Neural cell (in vitro differentiated cells): ENCODE measurements around the gene RHOT2. TPM values are rescaled to one million over a fixed set of nuclear protein-coding genes. Genes with fewer than 3 reads are reported as not detected.

ENCODE experiments used
- H2AFZ ChIP-seq: fragments of 200-600, 300-800 bp; sonication (generic), shearing (Covaris generic); 2 replicates; pipeline ENCODE4 v1.6.0; 2014; ENCODE audit warnings: low read depth, mild to moderate bottlenecking, antibody characterized with exemption, low read length, moderate library complexity
- H3F3A ChIP-seq: fragments of 200-600 bp; shearing (Covaris generic); 2 replicates; pipeline ENCODE4 v1.6.1; 2016; ENCODE audit warnings: mild to moderate bottlenecking, moderate library complexity, mixed read lengths, antibody characterized with exemption, low read length; ENCODE audit not compliant: insufficient read depth, poor library complexity, severe bottlenecking
- H3K27ac ChIP-seq: fragments of 200-600, 300-800 bp; sonication (generic), shearing (Covaris generic); 2 replicates; pipeline ENCODE4 v1.5.1; 2014; ENCODE audit warnings: mild to moderate bottlenecking, low read length, moderate library complexity
- H3K27me3 ChIP-seq: fragments of 300-800, 200-600 bp; sonication (generic), shearing (Covaris generic); 2 replicates; pipeline ENCODE4 v1.6.0; 2014; ENCODE audit warnings: mild to moderate bottlenecking, low read depth, low read length, moderate library complexity; ENCODE audit not compliant: insufficient read depth
- H3K36me3 ChIP-seq: fragments of 300-800, 200-600 bp; sonication (generic), shearing (Covaris generic); 2 replicates; pipeline ENCODE4 v1.5.1; 2014; ENCODE audit warnings: mild to moderate bottlenecking, antibody characterized with exemption, low read length, moderate library complexity; ENCODE audit not compliant: insufficient read depth
- H3K4me2 ChIP-seq: fragments of 300-800, 200-600 bp; sonication (generic), shearing (Covaris generic); 2 replicates; pipeline ENCODE4 v1.6.0; 2014; ENCODE audit warnings: mild to moderate bottlenecking, low read length
- H3K4me3 ChIP-seq: fragments of 300-800, 200-600 bp; sonication (generic), shearing (Covaris generic); 2 replicates; pipeline ENCODE4 v1.5.1; 2014; ENCODE audit warnings: mild to moderate bottlenecking, low read length, moderate library complexity
- H3K79me2 ChIP-seq: fragments of 200-600 bp; shearing (Covaris generic); replicated peaks from 2 replicates; pipeline ENCODE4 v1.6.0; 2014; ENCODE audit warnings: mild to moderate bottlenecking, low read length, moderate library complexity; ENCODE audit not compliant: insufficient read depth
- H3K9ac ChIP-seq: fragments of 300-800, 200-600 bp; sonication (generic), shearing (Covaris generic); 2 replicates; pipeline ENCODE4 v1.6.1; 2016; ENCODE audit warnings: mild to moderate bottlenecking, low read length, mixed read lengths
- H3K9me2 ChIP-seq: fragments of 200-600 bp; shearing (Covaris generic); 2 replicates; pipeline ENCODE4 v1.6.1; 2016; ENCODE audit warnings: mild to moderate bottlenecking, low read length, mixed read lengths; ENCODE audit not compliant: insufficient read depth
- H3K9me3 ChIP-seq: fragments of 200-600, 300-800 bp; sonication (generic), shearing (Covaris generic); 2 replicates; pipeline ENCODE4 v1.6.1; 2016; ENCODE audit warnings: mild to moderate bottlenecking, mixed run types, low read length, moderate library complexity, mixed read lengths
- H4K20me1 ChIP-seq: fragments of 200-600 bp; shearing (Covaris generic); 2 replicates; pipeline ENCODE4 v1.6.1; 2016; ENCODE audit warnings: mild to moderate bottlenecking, mixed run types; ENCODE audit not compliant: insufficient read depth
- CTCF ChIP-seq: fragments of 450-650 bp; IDR thresholded peaks from 2 replicates; pipeline ENCODE4 v1.5.1; 2014; ENCODE audit warnings: antibody characterized with exemption, mild to moderate bottlenecking, moderate library complexity; ENCODE audit not compliant: poor library complexity, severe bottlenecking
- EP300 ChIP-seq: fragments of 450-650 bp; conservative IDR thresholded peaks from 2 replicates; pipeline ENCODE4 v1.6.1; 2014; ENCODE audit warnings: antibody characterized with exemption, mild to moderate bottlenecking, moderate library complexity; ENCODE audit not compliant: poor library complexity, severe bottlenecking
- EZH2 ChIP-seq: fragments of 200-600, 300-800 bp; shearing (Covaris generic), sonication (generic); IDR thresholded peaks from 2 replicates; pipeline ENCODE4 v1.6.1; 2014; ENCODE audit warnings: antibody characterized with exemption, low read length, borderline replicate concordance, mild to moderate bottlenecking; ENCODE audit not compliant: insufficient read depth, poor library complexity, severe bottlenecking
- POLR2AphosphoS5 ChIP-seq: IDR thresholded peaks from 2 replicates; pipeline ENCODE4 v1.6.1; 2012
- RAD21 ChIP-seq: fragments of 450-650 bp; conservative IDR thresholded peaks from 2 replicates; pipeline ENCODE4 v1.6.1; 2014; ENCODE audit warnings: antibody characterized with exemption, mild to moderate bottlenecking, moderate library complexity
- TAF1 ChIP-seq: IDR thresholded peaks from 2 replicates; pipeline ENCODE4 v1.6.1; 2012; ENCODE audit warnings: low read depth
- polyA plus RNA-seq: library from polyadenylated mRNA; depleted of rRNA; stranded (reverse); fragments of >200 nt; gene quantifications from 2 replicates; pipeline ENCODE4 v1.2.3, GENCODE V29; 2014

Gene RHOT2
- polyA plus RNA-seq, 1 donor from 2014 or later = 132 TPM

- H3K27ac ChIP-seq = no peak overlapping the region
- no peak overlapping the region for H3K4me3 ChIP-seq
- no peaks in the 10 kb centered on the region for H4K20me1 ChIP-seq
- H3K9me2 ChIP-seq = no peaks in the 10 kb centered on the region
- H3K4me2 ChIP-seq = no peak overlapping the region
- H2AFZ ChIP-seq = no peak overlapping the region
- H3K9me3 ChIP-seq = no peaks in the 10 kb centered on the region
- H3K27me3 ChIP-seq = no peaks in the 10 kb centered on the region
- TF ChIP-seq CTCF (no peak), RAD21 (no peak)
- no peak overlapping the region for H3K9ac ChIP-seq
- no peaks in the 10 kb centered on the region for H3K79me2 ChIP-seq
- no peaks in the 10 kb centered on the region for H3K36me3 ChIP-seq
- no peaks in the 10 kb centered on the region for H3F3A ChIP-seq
These were observed 8.3 kb upstream of the RHOT2 start for GRCh38 chr16:659618-660017.

- no peaks in the 10 kb centered on the region for H3K9me2 ChIP-seq
- H3K36me3 ChIP-seq = no peaks in the 10 kb centered on the region
- no peaks in the 10 kb centered on the region for H3K79me2 ChIP-seq
- no peak overlapping the region for H3K9ac ChIP-seq
- TF ChIP-seq EZH2 = no peak
- TF ChIP-seq TAF1 = no peak
- no peak for TF ChIP-seq POLR2AphosphoS5
- no peak for TF ChIP-seq EP300
- no peaks in the 10 kb centered on the region for H4K20me1 ChIP-seq
- no peak overlapping the region for H3K4me3 ChIP-seq
- H2AFZ ChIP-seq = no peak overlapping the region
- H3K4me2 ChIP-seq = no peak overlapping the region
- H3K9me3 ChIP-seq = no peaks in the 10 kb centered on the region
- H3K27ac ChIP-seq = no peak overlapping the region
- no peaks in the 10 kb centered on the region for H3F3A ChIP-seq
- no peaks in the 10 kb centered on the region for H3K27me3 ChIP-seq
These were observed 7.8 kb upstream of the RHOT2 start for GRCh38 chr16:660132-660458.

- H4K20me1 ChIP-seq = no peaks in the 10 kb centered on the region
- no peak overlapping the region for H2AFZ ChIP-seq
- no peaks in the 10 kb centered on the region for H3K27me3 ChIP-seq
- H3K27ac ChIP-seq = no peak overlapping the region
- no peaks in the 10 kb centered on the region for H3K36me3 ChIP-seq
- no peaks in the 10 kb centered on the region for H3F3A ChIP-seq
- H3K79me2 ChIP-seq = no peaks in the 10 kb centered on the region
- no peak overlapping the region for H3K4me3 ChIP-seq
- H3K4me2 ChIP-seq = no peak overlapping the region
- no peaks in the 10 kb centered on the region for H3K9me2 ChIP-seq
- TF ChIP-seq CTCF (peak; percentile 28), EP300 (no peak), EZH2 (no peak)
- no peaks in the 10 kb centered on the region for H3K9me3 ChIP-seq
- H3K9ac ChIP-seq = no peak overlapping the region
These were observed 7.3 kb upstream of the RHOT2 start for GRCh38 chr16:660459-661183.
